Fibroblast of skin of right quadriceps (primary cell): ENCODE results near the gene GOSR1.
"Not testable (repeated sequence)": the region's sequence is repeated elsewhere in the genome, so short reads cannot be mapped to it uniquely, and the experiment has no call there.

Experiments used
- DNase-seq: peaks from one replicate; pipeline ENCODE4 v3.0.0-alpha.2; 2013

GOSR1 gene

DNA sequence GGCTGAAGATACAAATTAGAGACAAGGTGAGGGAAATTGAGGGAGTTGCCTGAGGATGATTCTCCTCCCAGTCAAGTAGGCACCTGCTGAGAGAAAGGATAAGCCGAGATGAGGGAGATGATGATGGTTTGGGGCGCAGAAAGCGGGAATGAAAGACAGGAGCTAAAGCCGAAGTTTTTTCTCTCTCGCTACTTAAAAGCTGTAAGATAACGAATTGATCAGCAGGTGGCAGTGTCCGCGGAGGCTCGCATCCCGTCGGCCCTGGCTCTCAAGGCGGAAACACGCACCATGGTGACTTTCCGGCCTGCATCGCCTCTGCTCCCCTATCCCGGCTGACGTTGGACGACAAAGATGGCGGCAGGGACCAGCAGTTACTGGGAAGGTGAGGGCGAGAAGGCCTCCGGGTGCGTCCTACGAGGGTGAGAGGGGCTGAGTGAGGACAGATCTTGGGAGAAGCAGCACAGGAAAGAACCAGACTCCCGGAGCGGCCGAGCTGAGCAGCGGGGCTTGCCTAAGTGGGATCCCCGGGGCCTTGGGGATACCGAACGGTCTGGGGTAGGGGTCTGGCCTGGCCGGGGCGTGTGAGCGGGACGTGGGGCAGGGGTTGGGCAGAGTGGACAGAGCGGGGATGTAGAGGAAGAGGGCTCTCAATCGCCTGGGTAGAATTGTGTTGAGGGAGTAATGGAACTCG is at the start of gene GOSR1:
TSS of gene GOSR1 (plus strand) at position 326 of the 691 bp plus-strand sequence. CDS start at position 352, 26 bp downstream.
- peak; percentile 93 for DNase-seq

DNA sequence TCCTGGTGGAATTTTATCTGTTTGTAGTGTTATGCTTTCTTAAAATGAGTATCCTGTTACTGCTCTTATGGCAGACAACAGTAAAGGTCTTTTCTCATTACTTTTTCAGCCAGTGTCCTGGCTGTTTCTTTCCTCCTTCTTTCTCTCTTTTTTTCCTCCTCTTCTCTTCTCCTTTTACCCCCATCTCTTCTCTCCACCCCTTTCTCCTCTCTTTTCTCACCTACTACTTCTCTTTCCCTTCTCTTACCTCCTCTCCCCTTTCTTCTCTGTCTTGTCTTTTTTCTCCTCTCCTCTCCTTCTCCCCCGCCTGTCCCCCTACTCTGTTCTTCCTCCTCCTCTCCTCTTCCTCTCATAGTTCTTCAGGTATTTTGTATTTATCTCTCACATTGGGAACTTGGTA is 49.6 kb upstream of the GOSR1 start:
- DNase-seq: no peak

- peak; percentile 69 for DNase-seq
Measured at GRCh38 chr17:30429155-30429554, 48.1 kb upstream of the GOSR1 start.

DNA sequence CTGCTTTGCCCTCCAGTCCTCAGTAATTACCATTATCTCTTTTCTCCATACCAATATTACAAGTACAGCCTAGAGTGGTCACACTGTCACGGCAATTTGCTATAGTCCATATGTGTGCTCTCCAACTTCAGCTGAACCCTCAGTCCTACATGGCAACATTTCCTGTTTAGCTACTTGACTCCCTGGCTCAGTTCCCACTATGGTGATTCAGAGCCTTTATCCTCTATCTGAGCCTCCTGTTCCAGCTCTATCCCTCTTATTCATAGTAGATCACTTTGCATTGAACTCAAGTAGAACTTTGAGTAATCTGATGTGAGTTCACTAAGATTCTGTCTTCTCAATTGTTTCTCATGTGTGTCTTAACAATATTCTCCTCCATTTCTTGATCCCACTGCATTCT is 43.7 kb upstream of the GOSR1 start:
- peak; percentile 91 for DNase-seq

- no peak for DNase-seq
Measured at GRCh38 chr17:30436729-30437128, 40.5 kb upstream of the GOSR1 start.

DNA sequence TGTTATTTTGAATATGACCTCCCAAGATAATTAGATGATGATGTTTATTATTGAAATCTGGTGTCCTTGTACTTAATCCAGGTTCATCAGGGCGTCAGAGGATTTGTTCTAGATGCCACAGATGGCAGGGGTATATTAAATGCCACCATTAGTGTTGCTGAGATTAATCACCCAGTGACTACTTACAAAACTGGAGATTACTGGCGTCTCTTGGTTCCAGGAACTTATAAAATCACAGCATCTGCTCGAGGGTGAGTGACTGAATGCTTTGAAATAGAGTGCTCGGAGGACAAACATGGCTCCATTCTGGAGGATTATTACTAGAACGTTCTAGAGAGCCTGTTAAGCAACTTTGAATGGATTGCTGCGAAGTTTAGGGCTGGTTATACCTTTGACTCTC is 33.5 kb upstream of the GOSR1 start:
- DNase-seq: no peak

DNA sequence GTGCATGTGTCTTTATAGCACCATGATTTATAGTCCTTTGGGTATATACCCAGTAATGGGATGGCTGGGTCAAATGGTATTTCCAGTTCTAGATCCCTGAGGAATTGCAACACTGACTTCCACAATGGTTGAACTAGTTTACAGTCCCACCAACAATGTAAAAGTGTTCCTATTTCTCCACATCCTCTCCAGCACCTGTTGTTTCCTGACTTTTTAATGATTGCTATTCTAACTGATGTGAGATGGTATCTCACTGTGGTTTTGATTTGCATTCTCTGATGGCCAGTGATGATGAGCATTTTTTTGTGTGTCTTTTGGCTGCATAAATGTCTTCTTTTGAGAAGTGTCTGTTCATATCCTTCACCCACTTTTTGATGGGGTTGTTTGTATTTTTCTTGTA is 30.6 kb upstream of the GOSR1 start:
- DNase-seq: not testable (repeated sequence)

DNA sequence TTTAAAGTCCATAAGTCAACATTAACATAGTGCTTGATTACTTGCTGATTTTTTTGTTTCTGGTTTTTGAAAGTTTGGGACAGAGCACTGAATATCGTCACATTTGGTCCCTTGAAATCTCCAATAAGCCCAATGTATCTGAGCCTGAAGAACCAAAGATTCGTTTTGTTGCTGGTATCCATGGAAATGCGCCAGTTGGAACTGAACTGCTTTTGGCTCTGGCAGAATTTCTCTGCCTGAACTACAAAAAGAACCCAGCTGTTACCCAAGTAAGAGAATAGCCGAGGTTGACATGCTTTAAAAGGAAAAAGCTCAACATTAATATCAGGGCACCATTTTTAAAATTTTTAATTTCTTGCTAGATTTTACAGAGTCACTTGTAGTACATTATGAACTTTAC is 27.7 kb upstream of the GOSR1 start:
- DNase-seq: no peak

- DNase-seq: no peak
Measured at GRCh38 chr17:30450125-30451027, 26.8 kb upstream of the GOSR1 start.

DNA sequence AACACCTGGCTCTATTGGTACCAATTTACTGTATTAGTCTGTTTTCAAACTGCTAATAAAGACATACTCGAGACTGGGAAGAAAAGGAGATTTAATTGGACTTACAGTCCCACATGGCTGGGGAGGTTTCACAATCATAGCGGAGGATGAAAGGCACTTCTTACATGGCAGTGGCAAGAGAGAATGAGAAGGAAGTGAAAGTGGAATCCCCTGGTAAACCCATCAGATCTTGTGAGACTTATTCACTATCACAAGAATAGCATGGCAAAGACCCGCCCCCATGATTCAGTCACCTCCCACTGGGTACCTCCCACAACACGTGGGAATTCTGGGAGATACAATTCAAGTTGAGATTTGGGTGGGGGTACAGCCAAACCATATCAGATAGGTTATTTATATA is 22.6 kb upstream of the GOSR1 start:
- DNase-seq: no peak

DNA sequence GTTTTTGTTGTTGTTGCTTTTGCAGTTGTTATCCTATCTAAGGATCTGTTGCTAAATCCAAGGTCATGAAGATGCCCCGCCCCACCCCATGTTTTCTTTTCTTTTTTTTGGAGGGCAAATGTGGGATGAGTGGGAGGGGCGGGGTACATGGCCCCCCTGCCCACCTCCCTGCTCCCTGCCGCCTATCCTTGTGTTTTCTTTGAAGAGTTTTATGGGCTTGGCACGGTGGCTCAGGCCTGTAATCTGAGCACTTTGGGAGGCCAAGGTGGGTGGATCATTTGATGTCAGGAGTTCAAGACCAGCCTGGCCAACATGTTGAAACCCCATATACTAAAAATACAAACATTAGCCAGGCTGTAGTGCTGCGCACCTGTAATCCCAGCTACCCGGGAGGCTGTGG is 18.8 kb upstream of the GOSR1 start:
- DNase-seq: no peak

GRCh38 chr17:30458797-30459413 is 18.3 kb upstream of the GOSR1 start:
- DNase-seq: not testable (repeated sequence)

- no peak for DNase-seq
Measured at GRCh38 chr17:30468465-30468864, 8.7 kb upstream of the GOSR1 start.

DNA sequence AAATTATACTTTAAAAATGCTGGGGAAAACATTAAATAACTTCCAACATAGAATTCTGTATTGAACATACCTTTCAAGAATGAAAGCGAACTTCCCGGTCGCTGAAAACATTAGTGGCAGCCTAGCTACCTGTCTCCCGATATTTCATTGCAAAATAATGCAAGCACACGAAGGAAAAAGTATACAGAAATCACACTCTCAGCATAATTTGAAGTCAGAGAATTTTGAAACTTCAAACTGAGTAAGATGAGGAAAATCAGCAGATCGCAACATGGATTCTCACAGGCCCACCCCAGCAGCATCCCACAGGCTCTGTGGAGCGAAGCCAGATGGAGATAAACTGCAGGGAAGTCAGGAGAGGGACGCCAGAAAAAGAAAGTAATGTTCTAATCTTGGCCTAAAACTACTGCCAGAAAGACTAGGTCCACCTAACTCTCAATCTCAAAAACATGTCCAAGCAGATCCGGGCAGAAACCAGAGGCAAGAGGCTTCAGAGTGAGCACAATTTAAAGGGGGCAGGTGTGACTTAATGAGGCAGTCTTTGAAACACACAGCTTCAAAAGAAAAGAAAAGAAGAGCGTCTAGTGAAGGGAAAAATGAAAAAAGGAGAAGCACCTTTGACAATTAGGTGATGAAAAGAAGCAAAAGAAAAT is 4.8 kb upstream of the GOSR1 start:
- DNase-seq: no peak

GRCh38 chr17:30475206-30475605 is 2.0 kb upstream of the GOSR1 start:
- no peak for DNase-seq

GRCh38 chr17:30476726-30477082 is 504 bp upstream of the GOSR1 start:
- DNase-seq: no peak

DNA sequence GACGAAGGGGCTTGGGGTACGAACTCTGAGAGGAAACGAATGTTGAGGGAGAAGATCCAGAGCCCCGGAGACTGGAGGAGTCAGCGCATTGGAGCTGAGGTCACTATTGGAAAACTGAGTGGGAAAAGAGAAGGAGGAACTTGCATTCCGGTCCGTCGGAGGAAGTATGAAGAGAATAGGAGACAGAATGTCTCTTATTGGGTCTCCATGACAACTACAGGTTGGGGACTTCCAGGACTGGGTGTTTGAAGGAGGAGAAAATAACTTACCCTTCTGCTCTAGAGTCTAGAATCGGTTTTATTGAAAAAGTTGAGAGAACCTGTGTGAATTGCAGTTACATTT is 537 bp downstream of the GOSR1 start:
- no peak for DNase-seq

DNA sequence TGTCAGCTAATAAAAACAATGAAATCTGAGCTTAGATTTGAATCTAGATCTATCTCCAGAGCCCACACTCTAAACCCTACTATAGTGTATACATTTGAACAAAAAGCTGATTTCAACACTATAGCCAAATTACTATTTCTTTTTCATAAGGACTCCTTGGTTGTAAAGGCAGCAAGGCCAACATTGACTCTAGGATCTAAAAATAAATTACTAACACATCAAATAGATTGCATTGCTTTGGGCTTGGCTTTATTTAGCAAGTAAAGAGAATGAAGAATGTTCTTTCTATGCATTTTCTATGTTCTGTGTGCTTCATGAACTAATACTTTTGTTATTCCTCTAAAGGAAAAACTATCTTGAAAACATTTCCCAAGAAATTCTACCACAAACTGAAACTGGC is 5.3 kb downstream of the GOSR1 start:
- DNase-seq: no peak

- DNase-seq: no peak
Measured at GRCh38 chr17:30483159-30483558, 6.0 kb downstream of the GOSR1 start.

GRCh38 chr17:30493780-30494179 is 16.6 kb downstream of the GOSR1 start:
- no peak for DNase-seq

GRCh38 chr17:30495586-30495985 is 18.4 kb downstream of the GOSR1 start:
- DNase-seq: no peak

- peak; percentile 17 for DNase-seq
Measured at GRCh38 chr17:30503558-30503957, 26.4 kb downstream of the GOSR1 start.

- no peak for DNase-seq
Measured at GRCh38 chr17:30505868-30506417, 28.7 kb downstream of the GOSR1 start.
